Astrocyte (in vitro differentiated cells and primary cell): ENCODE data around the gene ARHGAP24. TPM values are rescaled to one million over a fixed set of nuclear protein-coding genes. Genes with fewer than 3 reads are reported as not detected.

Experiments used
- DNase-seq: peaks from one replicate; pipeline ENCODE4 v3.0.0-alpha.2; 2010; ENCODE audit warnings: low read depth
- FAIRE-seq: peaks from 2 replicates; lab custom pipeline; 2011; peaks lifted over from hg19 to GRCh38; lab: Jason Lieb, UNC
- H2AFZ ChIP-seq: 2 replicates; pipeline ENCODE4 v1.6.0; 2012; ENCODE audit warnings: low read depth, low read length, inconsistent platforms
- H3K27ac ChIP-seq: 2 replicates; pipeline ENCODE4 v1.5.1; 2011; ENCODE audit warnings: low read depth, low read length, inconsistent platforms
- H3K27me3 ChIP-seq: 2 replicates; pipeline ENCODE4 v1.6.0; 2011; ENCODE audit warnings: low read length, inconsistent platforms; ENCODE audit not compliant: insufficient read depth
- H3K36me3 ChIP-seq: 2 replicates; pipeline ENCODE4 v1.5.1; 2011; ENCODE audit warnings: low read length, inconsistent platforms; ENCODE audit not compliant: insufficient read depth
- H3K4me1 ChIP-seq: 2 replicates; pipeline ENCODE4 v1.5.1; 2011; ENCODE audit warnings: low read length, inconsistent platforms; ENCODE audit not compliant: insufficient read depth
- H3K4me2 ChIP-seq: 2 replicates; pipeline ENCODE4 v1.6.0; 2012; ENCODE audit warnings: low read length, inconsistent platforms
- H3K4me3 ChIP-seq: 2 replicates; pipeline ENCODE4 v1.5.1; 2011; ENCODE audit warnings: low read depth, mild to moderate bottlenecking, low read length, inconsistent platforms; ENCODE audit not compliant: insufficient read depth
- H3K79me2 ChIP-seq: 2 replicates; pipeline ENCODE4 v1.6.0; 2012; ENCODE audit warnings: mild to moderate bottlenecking, low read length, inconsistent platforms; ENCODE audit not compliant: insufficient read depth
- H3K9ac ChIP-seq: 2 replicates; pipeline ENCODE4 v1.6.0; 2012; ENCODE audit warnings: mild to moderate bottlenecking, low read length, inconsistent platforms
- H3K9me3 ChIP-seq: 2 replicates; pipeline ENCODE4 v1.5.1; 2012; ENCODE audit warnings: low read depth, mild to moderate bottlenecking, low read length, inconsistent platforms; ENCODE audit not compliant: insufficient read depth
- H4K20me1 ChIP-seq: 2 replicates; pipeline ENCODE4 v1.6.0; 2012; ENCODE audit warnings: low read length, inconsistent platforms; ENCODE audit not compliant: insufficient read depth
- H3K27ac Mint-ChIP-seq: one replicate; pipeline ENCODE4 v1.8.0; 2021; ENCODE audit warnings: mild to moderate bottlenecking, mixed read lengths; ENCODE audit not compliant: unreplicated experiment
- H3K27me3 Mint-ChIP-seq: one replicate; pipeline ENCODE4 v1.8.0; 2021; ENCODE audit warnings: low read depth, mixed read lengths; ENCODE audit not compliant: unreplicated experiment
- H3K36me3 Mint-ChIP-seq: one replicate; pipeline ENCODE4 v1.8.0; 2021; ENCODE audit warnings: low read depth, mixed read lengths; ENCODE audit not compliant: unreplicated experiment
- H3K4me1 Mint-ChIP-seq: one replicate; pipeline ENCODE4 v1.8.0; 2021; ENCODE audit warnings: low read depth, mixed read lengths; ENCODE audit not compliant: unreplicated experiment
- H3K4me3 Mint-ChIP-seq: one replicate; pipeline ENCODE4 v1.8.0; 2021; ENCODE audit warnings: mild to moderate bottlenecking, moderate library complexity, mixed read lengths; ENCODE audit not compliant: unreplicated experiment
- H3K9me3 Mint-ChIP-seq: one replicate; pipeline ENCODE4 v1.8.0; 2021; ENCODE audit warnings: mild to moderate bottlenecking, mixed read lengths; ENCODE audit not compliant: unreplicated experiment
- CTCF ChIP-seq: IDR thresholded peaks from 2 replicates; pipeline ENCODE4 v1.5.1; 2011; ENCODE audit warnings: low read depth, mild to moderate bottlenecking, inconsistent platforms, low read length, moderate library complexity; ENCODE audit not compliant: insufficient read depth
- EZH2 ChIP-seq: IDR thresholded peaks from 2 replicates; pipeline ENCODE4 v1.6.1; 2012; ENCODE audit warnings: mild to moderate bottlenecking, low read length, inconsistent platforms; ENCODE audit not compliant: insufficient read depth
- total RNA-seq: library from RNA; stranded (reverse); gene quantifications from 2 replicates; pipeline ENCODE4 v1.2.1, GENCODE V29; 2021

ARHGAP24 gene
- total RNA-seq, 1 donor from 2014 or later: 2.1 TPM

GRCh38 chr4:85697854-85698253 lies 222.9 kb downstream of the ARHGAP24 start:
- Histone ChIP-seq H3K4me2 (no peak overlapping the region), H3K9me3 (no peaks in the 10 kb centered on the region), H3K4me3 (no peak overlapping the region), H3K4me1 (no peaks in the 10 kb centered on the region), H4K20me1 (no peaks in the 10 kb centered on the region), H3K27ac (no peak overlapping the region), H3K9ac (no peak overlapping the region), H3K79me2 (no peaks in the 10 kb centered on the region), H3K27me3 (no peaks in the 10 kb centered on the region), H2AFZ (no peak overlapping the region), H3K36me3 (no peaks in the 10 kb centered on the region)
- Mint-ChIP-seq H3K27me3 (no peaks in the 10 kb centered on the region), H3K27ac (no peak overlapping the region), H3K36me3 (no peaks in the 10 kb centered on the region), H3K4me3 (no peak overlapping the region), H3K4me1 (peaks cover 2% of the 10 kb centered on the region), H3K9me3 (no peaks in the 10 kb centered on the region)
- FAIRE-seq (no peak), DNase-seq (no peak)
- no peak for TF ChIP-seq CTCF
- TF ChIP-seq EZH2: no peak

- no peaks in the 10 kb centered on the region for H3K36me3 ChIP-seq
- H3K4me2 ChIP-seq: no peak overlapping the region
- H2AFZ ChIP-seq: no peak overlapping the region
- DNase-seq (no peak), FAIRE-seq (no peak)
- no peak overlapping the region for H3K9ac ChIP-seq
- no peak for TF ChIP-seq EZH2
- no peak for TF ChIP-seq CTCF
- H3K27me3 Mint-ChIP-seq: no peaks in the 10 kb centered on the region
- no peaks in the 10 kb centered on the region for H3K9me3 ChIP-seq
- peaks cover 7% of the 10 kb centered on the region for H3K4me1 Mint-ChIP-seq
- H3K9me3 Mint-ChIP-seq: peaks cover 2% of the 10 kb centered on the region
- H3K4me1 ChIP-seq: no peaks in the 10 kb centered on the region
- no peak overlapping the region for H3K4me3 Mint-ChIP-seq
- H3K79me2 ChIP-seq: no peaks in the 10 kb centered on the region
- H3K27ac ChIP-seq: no peak overlapping the region
- H3K27ac Mint-ChIP-seq: no peak overlapping the region
- H3K36me3 Mint-ChIP-seq: no peaks in the 10 kb centered on the region
- H3K27me3 ChIP-seq: no peaks in the 10 kb centered on the region
- no peaks in the 10 kb centered on the region for H4K20me1 ChIP-seq
- no peak overlapping the region for H3K4me3 ChIP-seq
Observed at GRCh38 chr4:85700362-85700761, 225.4 kb downstream of the ARHGAP24 start.

- Mint-ChIP-seq H3K27me3 (no peaks in the 10 kb centered on the region), H3K4me3 (no peak overlapping the region), H3K36me3 (no peaks in the 10 kb centered on the region), H3K9me3 (peaks cover 2% of the 10 kb centered on the region), H3K4me1 (peaks cover 7% of the 10 kb centered on the region), H3K27ac (no peak overlapping the region)
- H3K4me2 ChIP-seq: no peak overlapping the region
- H3K36me3 ChIP-seq: no peaks in the 10 kb centered on the region
- no peaks in the 10 kb centered on the region for H3K79me2 ChIP-seq
- no peaks in the 10 kb centered on the region for H3K27me3 ChIP-seq
- no peaks in the 10 kb centered on the region for H4K20me1 ChIP-seq
- FAIRE-seq: no peak
- no peak overlapping the region for H2AFZ ChIP-seq
- H3K9ac ChIP-seq: no peak overlapping the region
- DNase-seq: no peak
- TF ChIP-seq EZH2: no peak
- TF ChIP-seq CTCF: no peak
- H3K27ac ChIP-seq: no peak overlapping the region
- no peak overlapping the region for H3K4me3 ChIP-seq
- H3K4me1 ChIP-seq: no peaks in the 10 kb centered on the region
- no peaks in the 10 kb centered on the region for H3K9me3 ChIP-seq
Observed at GRCh38 chr4:85701861-85702321, 226.9 kb downstream of the ARHGAP24 start.
